NCI-H774 (cell line): Measurements from ENCODE around the gene ITGAV.

Experiments
- DNase-seq: peaks from one replicate; lab custom pipeline; 2025; lab: John Stamatoyannopoulos, UW

ITGAV gene

DNA sequence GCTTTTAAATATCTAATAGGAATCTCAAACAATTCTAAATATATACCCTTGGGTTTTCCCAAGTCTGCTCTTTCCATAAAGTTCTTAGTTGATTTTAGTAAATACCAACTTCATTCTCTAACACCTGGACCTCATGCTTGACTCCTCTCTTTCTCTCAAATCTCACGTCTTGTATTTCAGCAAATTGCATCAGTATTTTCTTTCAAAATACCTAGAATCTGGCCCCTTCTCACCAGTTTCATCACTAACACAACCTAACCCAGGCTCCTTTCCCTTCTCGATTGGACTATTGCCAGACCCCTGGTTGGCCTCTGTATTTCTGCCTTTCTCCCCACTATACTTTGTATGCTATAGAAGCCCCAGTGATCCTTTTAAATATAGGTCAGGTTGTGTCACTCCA, 81.0 kb downstream of the ITGAV start:
- no peak for DNase-seq

- no peak for DNase-seq
Measured at GRCh38 chr2:186675380-186675779, 85.5 kb downstream of the ITGAV start.

DNA sequence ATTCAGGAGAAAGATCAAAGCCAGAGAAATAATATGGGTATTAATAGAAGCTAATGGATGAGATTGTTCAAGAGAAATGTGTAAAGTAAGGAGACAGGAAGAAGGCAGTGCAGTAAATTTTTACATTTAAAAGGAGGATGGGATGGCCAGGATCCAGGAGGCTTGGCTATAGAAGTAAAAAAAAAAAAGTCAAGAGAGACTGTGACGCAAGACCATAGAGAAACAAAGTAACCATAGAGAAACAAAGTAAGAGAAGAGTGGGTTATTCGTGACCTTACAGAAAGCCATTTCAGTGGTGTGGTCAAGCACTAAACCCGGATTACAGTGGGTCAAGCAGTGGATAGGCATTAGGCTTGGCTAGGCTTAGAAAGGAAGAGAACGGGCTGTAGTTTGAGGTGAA, 93.5 kb downstream of the ITGAV start:
- no peak for DNase-seq

DNA sequence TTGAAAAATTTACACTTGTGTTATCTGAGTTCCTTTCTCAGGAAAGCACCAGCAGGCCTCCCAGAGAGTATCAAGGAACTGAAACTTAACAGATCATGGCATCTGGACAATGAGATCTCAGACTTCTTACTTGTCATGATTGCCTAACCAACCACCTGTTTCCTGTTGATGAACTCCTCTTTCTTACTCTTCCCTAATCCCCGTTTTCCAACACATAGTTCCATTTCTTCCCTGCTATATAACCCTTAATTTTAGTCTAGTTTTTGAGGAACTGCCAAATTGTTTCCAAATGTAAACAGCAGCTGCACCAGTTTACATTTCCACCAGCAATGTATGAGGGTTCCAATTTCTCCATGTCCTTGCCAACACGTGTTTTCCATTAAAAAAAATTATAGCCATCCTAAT, 98.0 kb downstream of the ITGAV start:
- no peak for DNase-seq

GRCh38 chr2:186688813-186689212, 99.0 kb downstream of the ITGAV start:
- DNase-seq, result no peak

DNA sequence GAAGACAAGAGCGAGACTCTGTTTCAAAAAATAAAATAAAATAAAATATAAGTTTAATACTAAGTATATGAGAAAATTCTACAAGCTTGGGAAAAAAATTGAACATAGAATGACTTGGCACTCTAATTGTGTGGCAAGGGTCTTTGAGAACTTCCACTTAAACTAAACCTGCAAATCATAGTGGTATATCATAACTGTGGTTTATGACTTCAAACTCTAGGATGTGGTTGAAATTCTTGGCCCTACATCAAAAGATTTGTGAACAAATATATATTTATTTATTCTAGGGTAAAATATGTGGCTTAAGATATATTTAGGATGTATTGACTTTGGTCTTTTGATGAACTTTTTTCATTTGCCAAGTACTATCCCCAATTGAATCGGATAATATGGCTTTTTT, 100.9 kb downstream of the ITGAV start:
- DNase-seq, result no peak

- no peak for DNase-seq
Measured at GRCh38 chr2:186691231-186691630, 101.4 kb downstream of the ITGAV start.

- no peak for DNase-seq
Measured at GRCh38 chr2:186691900-186692299, 102.0 kb downstream of the ITGAV start.

DNA sequence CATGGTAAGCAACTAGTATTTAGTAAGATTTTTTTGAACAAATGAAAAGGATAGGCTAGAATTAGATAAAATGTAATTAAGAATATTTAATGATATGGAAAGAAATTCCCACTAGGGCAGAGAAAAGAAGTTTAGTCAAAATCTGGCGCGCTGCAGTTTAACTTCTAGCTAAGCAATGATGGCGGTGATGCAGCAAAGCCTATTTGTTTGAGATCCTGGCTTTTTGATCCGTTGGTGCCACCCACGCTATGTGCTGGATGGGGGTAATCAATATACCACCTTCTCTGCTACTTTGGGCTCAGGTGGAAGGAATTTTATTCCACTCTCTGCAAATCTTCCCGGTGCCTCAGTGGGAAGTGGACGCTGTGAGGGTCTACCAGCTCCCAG, 103.6 kb downstream of the ITGAV start:
- DNase-seq, result no peak

DNA sequence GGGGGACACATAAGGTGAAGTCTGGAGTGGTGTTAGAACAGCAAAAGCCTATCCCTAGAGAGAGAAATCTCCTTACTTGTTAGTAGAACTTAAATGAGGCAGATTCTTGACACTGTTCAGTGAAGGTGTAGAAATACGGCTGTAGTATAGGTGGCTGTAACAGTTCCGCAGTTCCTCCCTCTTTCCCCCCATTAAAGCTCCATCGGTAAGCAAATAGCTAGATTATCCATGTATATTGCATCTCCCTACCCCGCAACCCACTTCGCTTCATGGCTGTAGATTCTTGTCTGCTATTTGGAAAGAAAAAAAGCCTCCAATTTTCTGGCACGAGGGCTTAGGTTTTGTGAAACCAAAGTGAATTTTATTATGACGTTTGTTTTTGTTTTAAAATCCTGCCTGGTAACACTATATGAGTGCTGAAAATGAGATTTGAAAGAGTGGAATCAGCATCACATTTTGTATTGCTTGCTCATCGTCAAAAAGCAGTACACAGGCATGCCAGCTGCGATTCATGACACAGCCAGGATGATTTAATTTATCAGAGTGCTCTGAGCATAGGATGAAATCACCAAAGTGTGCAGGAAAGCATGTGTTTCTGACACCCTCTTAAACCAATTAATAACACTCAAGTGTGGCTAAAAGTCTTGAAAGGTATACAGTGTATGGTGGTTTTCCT, 105.4 kb downstream of the ITGAV start:
- no peak for DNase-seq

GRCh38 chr2:186696290-186696689, 106.4 kb downstream of the ITGAV start:
- DNase-seq, result no peak

GRCh38 chr2:186696804-186697203, 106.9 kb downstream of the ITGAV start:
- DNase-seq, result no peak

- no peak for DNase-seq
Measured at GRCh38 chr2:186697536-186697935, 107.7 kb downstream of the ITGAV start.

- DNase-seq, result no peak
Measured at GRCh38 chr2:186699742-186700141, 109.9 kb downstream of the ITGAV start.

GRCh38 chr2:186702006-186702405, 112.2 kb downstream of the ITGAV start:
- no peak for DNase-seq

DNA sequence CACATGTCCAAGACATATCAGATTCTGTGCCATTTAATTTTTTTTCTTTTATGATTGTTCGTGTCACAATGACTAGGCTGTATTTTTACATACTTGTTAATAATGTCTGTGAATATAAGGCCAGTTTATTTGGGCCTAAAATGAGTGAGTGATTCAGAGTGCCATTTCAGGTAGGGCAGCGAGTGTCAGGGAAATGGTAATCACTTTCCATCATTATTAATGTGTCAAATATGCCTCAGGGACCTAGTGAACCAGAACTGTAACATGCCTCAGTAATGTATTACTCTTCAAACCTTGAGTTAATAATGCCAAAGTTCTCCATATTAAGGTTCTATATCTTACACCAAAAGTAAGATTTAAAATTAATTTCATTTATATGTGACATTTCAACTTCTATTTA, 112.6 kb downstream of the ITGAV start:
- DNase-seq, result no peak

DNA sequence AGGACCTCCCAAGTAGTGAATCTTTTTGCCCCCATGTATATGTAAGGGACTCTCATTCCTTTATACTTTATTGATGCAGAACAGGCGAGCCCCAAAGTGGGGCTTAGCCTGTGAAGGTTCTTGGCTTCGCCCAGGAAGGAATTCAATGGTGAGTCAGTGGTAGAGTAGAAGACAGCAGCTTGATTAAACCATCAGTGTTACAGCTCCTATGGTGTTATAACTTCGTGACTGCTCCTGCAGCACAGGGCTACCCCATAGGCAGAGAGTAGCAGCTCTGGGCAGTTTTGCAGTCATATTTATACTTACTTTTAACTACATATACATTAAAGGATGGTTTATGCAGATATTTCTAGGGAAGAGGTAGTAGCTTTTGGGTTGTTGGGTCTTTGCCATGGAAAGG, 115.0 kb downstream of the ITGAV start:
- DNase-seq, result no peak

- DNase-seq, result no peak
Measured at GRCh38 chr2:186709529-186710450, 119.9 kb downstream of the ITGAV start.

- no peak for DNase-seq
Measured at GRCh38 chr2:186713691-186714090, 123.8 kb downstream of the ITGAV start.

DNA sequence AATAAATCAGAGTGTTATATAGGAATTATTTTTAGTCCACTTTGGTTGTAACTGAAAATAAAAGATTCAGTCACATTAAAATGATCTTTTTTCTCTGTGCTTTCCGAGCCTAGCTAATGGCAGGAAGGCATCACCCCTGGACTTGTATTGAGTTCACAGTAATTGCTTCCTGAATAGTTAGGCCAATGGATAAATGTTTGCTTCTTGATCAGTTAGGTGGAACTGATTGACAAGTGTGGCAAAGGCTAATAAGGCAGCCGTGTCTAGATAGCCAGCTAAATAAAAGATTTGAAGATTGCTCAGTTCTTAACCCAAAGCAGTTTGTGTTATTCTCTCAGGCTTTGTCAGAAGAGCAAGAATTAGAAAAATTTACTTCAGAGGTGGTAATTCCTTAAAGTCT, 124.8 kb downstream of the ITGAV start:
- DNase-seq, result no peak

GRCh38 chr2:186716004-186716403, 126.1 kb downstream of the ITGAV start:
- no peak for DNase-seq

- DNase-seq, result no peak
Measured at GRCh38 chr2:186716899-186717298, 127.0 kb downstream of the ITGAV start.

GRCh38 chr2:186717320-186718007, 127.6 kb downstream of the ITGAV start:
- DNase-seq, result no peak
